ENCODE results near the gene MS4A8.

MS4A8 gene

GRCh38 chr11:60691661-60692060 lies 7.8 kb upstream of the MS4A8 start:
- no peak overlapping the region for H3K27ac ChIP-seq
- TF ChIP-seq ZFX (IDR thresholded peaks at IDR 0.05) = no peak
- no peak for TF ChIP-seq CTCF (conservative IDR thresholded peaks at IDR 0.05)

GRCh38 chr11:60699936-60700335 lies 524 bp downstream of the MS4A8 start:
- TF ChIP-seq ZFX (IDR thresholded peaks at IDR 0.05) (no peak), CTCF (conservative IDR thresholded peaks at IDR 0.05) (no peak)
- H3K27ac ChIP-seq = no peak overlapping the region

- no peak for TF ChIP-seq ZFX (IDR thresholded peaks at IDR 0.05)
- peak; percentile 89 for TF ChIP-seq CTCF (conservative IDR thresholded peaks at IDR 0.05)
- H3K27ac ChIP-seq = peak overlapping the region; percentile 3; the same call in 1 of the 2 replicates
These were observed 1.5 kb downstream of the MS4A8 start for GRCh38 chr11:60700689-60701468.

- peak overlapping the region; percentile 3; the same call in 1 of the 2 replicates for H3K27ac ChIP-seq
- TF ChIP-seq CTCF (conservative IDR thresholded peaks at IDR 0.05) (peak; percentile 62), ZFX (IDR thresholded peaks at IDR 0.05) (no peak)
These were observed 2.0 kb downstream of the MS4A8 start for GRCh38 chr11:60701469-60701818.

GRCh38 chr11:60703374-60703773 lies 4.0 kb downstream of the MS4A8 start:
- TF ChIP-seq ZFX (IDR thresholded peaks at IDR 0.05) = no peak
- no peak for TF ChIP-seq CTCF (conservative IDR thresholded peaks at IDR 0.05)
- H3K27ac ChIP-seq = no peak overlapping the region

- H3K27ac ChIP-seq = no peak overlapping the region
- no peak for TF ChIP-seq CTCF (conservative IDR thresholded peaks at IDR 0.05)
- TF ChIP-seq ZFX (IDR thresholded peaks at IDR 0.05) = no peak
These were observed 6.5 kb downstream of the MS4A8 start for GRCh38 chr11:60705895-60706294.

- TF ChIP-seq CTCF (conservative IDR thresholded peaks at IDR 0.05) (no peak), ZFX (IDR thresholded peaks at IDR 0.05) (no peak)
- no peak overlapping the region for H3K27ac ChIP-seq
These were observed 7.5 kb downstream of the MS4A8 start for GRCh38 chr11:60706931-60707330.

Data from C4-2B (cell line).